Posterior cingulate gyrus (tissue), 11 donors: Measurements from ENCODE around the gene SRP14.
A peak's percentile ranks its signal among the peaks of the same experiment; 100 is the strongest.

Source experiments
- DNase-seq, 10 donors: peaks; one replicate each; pipeline versions ENCODE4 v3.0.0 to v3.0.0-alpha.2; 2020 to 2021; ENCODE audit warnings: mixed read lengths in 3 of 10
- intact Hi-C: fragments of 100-400 bp; cut with DNase I; formaldehyde crosslinking; loops from one replicate; pipeline ENCODE4 v1.15.1; 2023

Gene SRP14

DNA sequence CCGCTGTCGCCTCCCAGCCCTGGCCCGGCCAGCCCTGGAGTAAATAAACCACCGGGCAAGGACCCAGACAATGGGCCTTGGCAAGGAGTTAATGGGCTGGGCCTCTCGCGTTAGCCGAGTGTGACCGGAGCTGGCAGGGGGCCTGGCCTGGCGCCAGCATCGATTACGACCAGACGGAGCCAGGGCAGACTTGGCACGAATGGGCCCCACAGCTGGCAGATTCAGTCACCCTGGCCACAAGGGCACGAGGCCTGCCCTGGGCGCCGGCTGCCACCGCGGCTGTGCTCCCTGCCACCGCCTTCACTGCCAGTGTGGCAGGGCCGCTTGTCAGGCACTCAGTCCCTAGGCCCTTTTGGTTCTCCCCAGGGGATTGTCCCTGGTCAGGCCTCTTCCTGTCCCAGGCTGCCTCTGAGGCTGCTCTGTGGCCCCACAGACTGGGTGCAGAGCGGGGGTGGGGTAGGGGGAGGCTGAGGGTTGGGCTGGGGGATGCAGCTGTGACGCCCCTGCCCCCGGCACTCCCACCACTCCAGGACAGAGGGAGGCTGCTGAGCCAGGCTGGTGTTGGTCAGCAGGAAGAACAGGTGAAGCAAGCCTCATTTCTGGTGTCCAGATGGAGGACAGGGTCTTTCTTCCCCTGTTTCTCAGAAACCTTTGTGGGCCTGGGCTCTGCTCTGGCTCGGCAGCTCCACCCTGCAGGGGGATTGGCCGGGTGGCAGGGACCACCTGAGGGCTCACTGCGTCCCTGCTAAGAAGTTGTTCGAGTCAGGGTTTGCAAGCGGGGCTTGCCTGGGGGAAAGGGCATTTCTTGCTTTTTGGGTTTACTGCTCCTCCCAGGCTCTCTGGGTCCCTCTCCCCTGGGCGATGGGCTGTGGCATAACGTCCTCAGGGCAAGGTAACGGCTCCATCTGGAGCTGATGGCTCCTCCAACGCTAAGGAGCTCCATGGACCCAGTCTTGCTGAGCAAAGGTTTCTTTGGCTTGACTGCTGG, 30.5 kb upstream of the SRP14 start:
- peak; percentile 89 to 99 (median 94) for DNase-seq
- intact Hi-C loops, result loop anchor here (1.0 to 2.0 kb wide), 2 partner anchors 12 to 39 kb away; partner anchors contain the start of gene BMF

- intact Hi-C loops, result loop anchor here (2.0 kb wide), 1 partner anchor 41 kb away; the partner anchor contains the start of gene BMF
- peak in 1 of 10 donors; percentile 15 for DNase-seq
Observed at GRCh38 chr15:40067921-40068624, 29.1 kb upstream of the SRP14 start.

DNA sequence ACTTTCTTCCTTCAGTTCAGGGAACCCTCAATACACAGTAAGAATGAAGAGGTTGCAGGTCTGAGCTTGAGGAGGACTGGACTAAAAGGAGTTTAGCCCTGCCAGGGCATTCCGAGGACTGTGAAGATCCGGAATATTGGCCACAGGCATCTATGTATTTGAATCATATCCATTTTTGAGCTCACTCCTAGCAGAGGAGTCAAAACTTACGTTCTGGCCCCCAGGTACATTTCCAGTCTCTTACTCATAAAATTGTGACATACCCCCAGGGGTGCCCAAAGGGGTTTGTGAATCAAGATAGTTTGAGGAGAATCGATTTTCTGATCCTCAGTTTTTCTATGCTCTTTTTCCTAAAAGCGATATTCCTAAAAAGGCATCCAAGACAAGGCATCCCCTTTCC, 27.6 kb upstream of the SRP14 start:
- peak in 1 of 10 donors; percentile 12 for DNase-seq
- intact Hi-C loops, result no loop called here

DNA sequence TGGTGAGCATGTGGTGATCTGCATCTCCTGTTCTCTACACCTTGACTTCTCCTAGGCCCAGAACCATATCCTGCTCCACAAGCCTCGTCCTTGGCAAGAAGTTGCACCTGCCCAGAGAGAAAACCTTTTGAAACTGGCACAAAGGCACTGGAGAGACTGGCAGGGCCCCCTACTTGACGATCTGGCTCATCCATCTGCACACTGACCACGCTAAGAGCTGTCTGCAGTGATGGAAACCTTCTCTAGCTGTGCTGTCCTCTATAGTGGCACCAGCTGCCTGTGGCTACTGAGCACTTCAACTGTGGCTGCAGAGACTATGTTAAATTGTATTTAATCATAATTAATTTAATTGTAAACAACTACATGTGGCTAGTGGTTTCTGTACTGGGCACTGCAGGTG, 26.2 kb upstream of the SRP14 start:
- peak in 1 of 10 donors; percentile 24 for DNase-seq
- intact Hi-C loops, result no loop called here

DNA sequence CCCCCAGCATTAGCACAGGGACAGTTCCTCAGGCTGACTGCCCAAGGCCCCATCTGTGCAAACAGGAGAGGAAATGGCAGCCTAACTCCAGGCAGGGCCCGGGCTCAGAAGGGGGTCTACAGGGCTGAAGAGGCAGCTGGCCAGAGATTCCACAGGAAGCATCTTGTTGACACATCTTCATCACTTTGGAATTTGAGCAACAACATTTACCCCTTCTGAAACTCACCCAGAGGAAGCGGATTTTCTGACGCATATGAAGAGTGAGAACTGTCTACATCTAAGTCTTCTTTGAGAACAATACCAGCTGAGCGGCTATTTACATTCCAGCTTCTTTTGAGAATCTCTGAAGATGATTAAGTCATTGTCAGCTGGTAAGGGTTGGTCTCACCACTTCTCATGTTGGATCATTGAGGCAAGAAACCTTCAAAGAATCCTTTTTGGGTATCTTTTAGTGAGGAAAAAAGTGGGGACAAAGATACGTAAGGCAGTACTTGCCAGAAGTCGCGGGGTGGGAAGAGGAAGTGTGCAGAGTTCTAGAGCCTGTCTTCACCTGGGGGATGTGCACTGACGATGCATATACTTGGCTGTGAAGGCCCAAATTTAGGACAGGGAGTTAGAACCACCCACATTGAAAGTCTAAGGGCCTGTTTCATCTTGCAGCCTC, 25.4 kb upstream of the SRP14 start:
- intact Hi-C loops, result no loop called here
- DNase-seq, result peak in 1 of 10 donors; percentile 65

DNA sequence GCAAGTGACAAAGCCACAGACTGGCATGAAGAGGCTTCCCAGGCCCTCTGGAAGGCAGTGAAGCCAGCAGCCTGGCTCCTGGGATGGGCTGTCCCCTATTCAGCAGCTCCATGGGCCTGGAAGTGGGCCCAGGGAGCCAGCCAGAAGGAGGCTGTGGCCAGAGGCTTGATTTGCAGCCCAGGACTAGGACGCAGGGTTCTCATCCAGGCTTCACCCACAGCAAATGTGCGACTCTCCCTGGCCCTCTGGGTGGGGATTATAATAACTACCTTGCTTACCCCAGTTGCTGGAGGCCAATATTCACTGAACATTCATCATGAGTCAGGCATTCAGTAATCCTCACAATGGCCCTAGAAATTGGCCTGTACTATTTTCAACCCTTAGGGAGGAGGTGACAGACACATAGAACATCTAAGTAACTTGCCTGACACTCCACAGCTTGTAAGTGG, 24.6 kb upstream of the SRP14 start:
- peak in 6 of 10 donors; percentile 26 to 86 (median 46) for DNase-seq
- intact Hi-C loops, result no loop called here

DNA sequence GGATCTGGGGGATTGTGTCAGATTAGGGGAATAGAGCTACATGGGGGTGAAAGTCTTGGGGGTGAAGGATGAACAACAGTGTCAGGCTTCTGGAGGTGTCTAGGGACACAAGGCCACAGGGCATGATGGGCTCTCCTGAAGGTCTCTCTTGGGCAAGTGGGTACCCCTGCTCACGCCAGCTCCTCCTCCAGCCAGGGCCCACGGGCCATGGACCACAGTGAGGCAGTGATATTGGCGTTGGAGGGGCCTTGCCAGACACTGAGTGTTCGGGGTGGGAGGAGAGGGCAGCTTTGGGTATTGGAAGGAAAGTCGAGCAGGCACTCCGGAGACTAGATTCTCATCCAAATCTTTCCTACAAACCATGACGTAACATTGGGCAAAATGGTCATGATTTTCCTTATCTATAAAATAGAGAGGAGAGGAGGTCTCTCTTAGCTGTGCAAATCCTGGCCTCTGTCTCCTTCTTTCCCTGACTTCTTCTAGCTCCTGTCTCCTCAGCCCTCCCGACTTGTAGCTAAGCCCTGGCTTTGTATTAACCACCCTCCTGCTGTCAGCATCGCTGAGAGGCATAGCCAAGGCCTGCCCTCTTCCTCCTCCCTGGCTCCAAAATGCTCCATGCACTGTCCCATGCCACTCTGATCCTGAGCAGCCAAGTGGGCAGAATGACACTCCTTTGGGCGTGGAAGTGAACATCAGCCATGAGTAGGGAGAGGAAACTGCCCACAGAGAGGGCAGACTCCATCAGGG, 24.0 kb upstream of the SRP14 start:
- intact Hi-C loops, result no loop called here
- DNase-seq, result peak in 1 of 10 donors; percentile 47

DNA sequence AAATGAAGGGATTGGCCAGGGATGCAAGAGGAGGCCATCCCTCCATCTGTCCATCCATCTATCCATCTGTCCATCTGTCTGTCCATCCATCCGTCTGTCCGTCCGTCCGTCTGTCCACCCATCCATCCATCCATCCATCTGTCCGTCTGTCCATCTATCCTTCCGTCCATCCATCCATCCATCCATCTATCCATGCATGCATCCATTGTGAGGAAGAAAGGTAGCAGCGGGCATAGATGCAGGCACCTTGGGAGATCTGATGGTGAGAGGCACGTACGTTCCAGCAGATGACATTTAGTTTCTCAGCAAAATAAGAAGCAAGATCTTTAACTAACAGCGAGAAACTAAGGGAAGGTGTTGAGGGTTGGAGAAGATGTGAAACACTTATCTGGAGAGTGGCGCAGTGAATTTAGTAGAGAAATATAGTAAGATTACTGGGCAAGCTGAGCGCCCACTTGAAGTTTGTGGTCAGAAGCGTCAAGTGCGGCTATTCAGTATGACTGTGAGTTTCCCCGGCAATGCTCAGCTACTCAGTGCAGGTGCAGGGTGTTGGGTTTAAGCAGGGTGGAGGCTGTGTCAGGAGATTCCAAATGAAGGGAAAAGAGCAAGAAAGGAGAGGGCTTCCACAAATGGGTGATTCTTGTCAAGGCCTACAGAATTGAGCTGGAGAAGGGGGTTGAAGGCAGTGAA, 22.4 kb upstream of the SRP14 start:
- intact Hi-C loops, result no loop called here
- peak in 1 of 10 donors; percentile 9 for DNase-seq

DNA sequence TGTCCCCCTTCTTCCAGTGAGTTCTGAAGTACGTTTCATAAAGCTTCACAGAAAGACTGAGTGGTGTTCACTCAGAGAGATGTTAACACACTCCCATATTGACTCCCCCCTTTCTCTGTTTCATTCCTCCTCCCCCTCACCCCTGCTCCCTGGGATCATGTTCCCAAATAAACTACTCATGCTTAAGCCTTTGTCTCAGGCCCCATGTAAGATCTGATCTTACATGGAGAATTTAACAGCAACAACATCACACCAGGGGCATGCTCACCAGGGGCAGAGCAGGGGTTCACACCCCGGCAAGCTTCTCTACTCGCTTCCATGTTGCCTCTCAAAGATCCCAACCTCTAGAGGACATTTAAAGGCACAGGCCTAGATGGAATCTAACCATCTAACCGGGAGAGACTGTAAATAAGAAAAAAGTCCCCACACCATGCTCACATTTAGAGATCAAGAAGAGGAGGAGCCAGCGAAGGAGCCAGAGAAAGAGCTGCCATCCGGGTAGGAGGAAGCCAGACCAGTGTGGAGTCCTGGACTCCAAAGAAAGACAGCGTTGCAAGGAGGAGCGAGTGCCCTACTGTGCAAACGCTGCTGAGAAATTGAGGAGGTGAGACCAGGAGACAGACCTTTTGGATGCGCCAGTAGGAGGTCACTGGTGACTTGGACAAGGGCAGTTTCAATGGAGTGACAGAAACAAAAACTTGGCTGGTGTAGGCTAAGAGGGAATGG, 21.4 kb upstream of the SRP14 start:
- peak in 1 of 10 donors; percentile 9 for DNase-seq

GRCh38 chr15:40059821-40060220, 20.8 kb upstream of the SRP14 start:
- DNase-seq, result no peak
- intact Hi-C loops, result no loop called here

More for the DNA sequence above, 21.4 kb upstream of the SRP14 start:
- intact Hi-C loops, result no loop called here

GRCh38 chr15:40058476-40059140, 19.6 kb upstream of the SRP14 start:
- DNase-seq, result no peak
- intact Hi-C loops, result no loop called here

DNA sequence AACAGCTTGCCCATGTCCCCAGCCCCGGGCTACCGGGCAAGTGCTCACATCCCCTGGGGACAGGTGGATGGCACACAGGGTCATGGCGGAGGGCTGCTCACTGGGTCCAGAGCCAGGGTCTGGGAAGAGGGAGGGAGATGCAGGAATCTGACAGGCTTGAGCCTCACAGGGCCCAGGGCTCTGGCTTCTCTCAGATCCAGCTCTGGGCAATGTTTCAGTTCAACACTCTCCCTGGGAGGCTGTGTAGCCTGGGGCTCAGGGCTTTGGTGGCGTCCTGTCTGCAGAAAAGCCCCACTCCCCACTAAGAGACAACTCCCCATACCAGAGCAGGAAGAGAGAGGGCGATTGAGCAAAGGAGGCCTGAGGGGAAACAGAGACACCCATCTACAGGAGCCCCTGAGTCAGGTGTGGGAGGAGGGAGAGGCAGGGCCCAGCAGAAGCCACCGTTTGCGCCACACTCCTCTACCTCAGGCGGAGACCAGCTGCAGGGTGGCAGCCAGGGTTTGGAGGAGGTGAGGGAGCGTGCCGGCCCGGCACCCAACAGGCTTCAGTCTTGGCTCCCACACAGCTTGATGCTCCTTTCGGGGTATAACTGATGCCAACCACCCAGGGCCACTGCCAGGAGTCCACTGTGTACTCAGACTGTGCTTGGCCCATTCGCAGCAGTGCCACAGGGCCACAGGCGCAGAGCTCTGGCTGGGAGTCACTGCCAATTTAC, 16.8 kb upstream of the SRP14 start:
- no peak for DNase-seq
- intact Hi-C loops, result no loop called here

DNA sequence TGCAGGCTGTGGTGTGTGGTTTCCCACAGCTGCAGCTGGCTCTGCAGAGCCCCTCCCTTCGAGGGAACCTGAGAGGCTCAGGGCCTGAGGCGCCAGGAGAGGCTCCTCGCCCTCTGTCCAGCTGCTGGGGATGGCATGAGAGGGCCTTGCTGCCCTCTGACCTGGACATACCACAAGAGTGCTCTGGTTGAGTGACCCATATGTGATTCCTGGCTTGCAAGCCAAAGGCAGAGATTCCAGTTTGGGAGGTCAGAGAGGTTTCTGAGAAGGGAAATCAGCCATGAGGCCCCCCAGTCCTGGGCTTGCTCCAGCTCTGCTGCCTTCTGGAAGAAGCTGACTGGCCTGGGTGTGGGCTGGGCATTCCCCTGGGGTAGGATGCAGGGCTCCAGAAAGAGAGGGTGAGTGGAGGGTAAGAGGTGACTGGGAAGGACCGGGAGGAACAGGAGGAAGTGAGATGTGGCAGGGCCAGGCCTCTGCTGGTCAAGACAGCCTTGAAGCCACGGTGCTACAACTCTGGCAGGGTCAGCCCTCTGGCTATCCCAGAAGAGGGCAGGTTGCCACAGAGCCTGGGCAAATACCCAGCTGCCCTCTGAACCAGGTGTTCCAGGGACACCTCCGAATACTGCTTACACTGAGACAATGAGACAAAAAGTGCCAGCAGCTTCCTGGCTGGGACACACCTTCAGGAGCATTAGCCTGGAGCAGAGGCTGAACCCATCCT, 16.0 kb upstream of the SRP14 start:
- intact Hi-C loops, result no loop called here
- peak in 1 of 10 donors; percentile 83 for DNase-seq

- intact Hi-C loops, result no loop called here
- DNase-seq, result no peak
Observed at GRCh38 chr15:40054605-40054854, 15.5 kb upstream of the SRP14 start.

GRCh38 chr15:40053831-40054604, 15.0 kb upstream of the SRP14 start:
- peak in 1 of 10 donors; percentile 79 for DNase-seq
- intact Hi-C loops, result no loop called here

GRCh38 chr15:40053079-40053830, 14.3 kb upstream of the SRP14 start:
- peak in 2 of 10 donors; percentile 6 to 20 for DNase-seq
- intact Hi-C loops, result no loop called here
